GM18519 (cell line): ENCODE data around the gene MEF2A.
A peak's percentile ranks its signal among the peaks of the same experiment; 100 is the strongest.
"Not testable (repeated sequence)": the region's sequence is repeated elsewhere in the genome, so short reads cannot be mapped to it uniquely, and the experiment has no call there.

Experiments
- ATAC-seq: cut with Tn5 transposase; IDR thresholded peaks from one replicate; pipeline ENCODE4 v1.9.1; 2021; ENCODE audit warnings: mild to moderate bottlenecking, moderate library complexity; ENCODE audit not compliant: unreplicated experiment, low FRiP score

MEF2A gene

GRCh38 chr15:99750326-99750725, 184.5 kb downstream of the MEF2A start:
- ATAC-seq: not testable (repeated sequence)

GRCh38 chr15:99752556-99752955, 186.8 kb downstream of the MEF2A start:
- ATAC-seq: no peak

- ATAC-seq: no peak
These were observed 187.3 kb downstream of the MEF2A start for GRCh38 chr15:99753066-99753465.

GRCh38 chr15:99755692-99756409, 190.1 kb downstream of the MEF2A start:
- peak; percentile 73 for ATAC-seq

- no peak for ATAC-seq
These were observed 196.5 kb downstream of the MEF2A start for GRCh38 chr15:99762288-99762687.

- no peak for ATAC-seq
These were observed 198.0 kb downstream of the MEF2A start for GRCh38 chr15:99763827-99764226.

- no peak for ATAC-seq
These were observed 198.7 kb downstream of the MEF2A start for GRCh38 chr15:99764522-99764921.
